Caco-2 (cell line): ENCODE data around the gene MARCHF10. TPM values are rescaled to one million over a fixed set of nuclear protein-coding genes. Genes with fewer than 3 reads are reported as not detected.

ENCODE experiments used
- BruUV-seq: library from RNA; stranded (reverse); fragments of 400-500 nt; replicated peaks from 2 replicates; lab custom pipeline; 2021; lab: Mats Ljungman, UMichigan
- CTCF ChIA-PET: fragments of 300-600 bp; sonication (Branson Sonifier 250); formaldehyde crosslinking; loops from one replicate; lab custom pipeline; 2022; ENCODE audit warnings: antibody characterized with exemption; lab: Charles Lee
- POLR2A ChIA-PET: fragments of 300-600 bp; sonication (Branson Sonifier 250); formaldehyde crosslinking; loops from one replicate; lab custom pipeline; 2022; ENCODE audit warnings: antibody characterized with exemption; lab: Charles Lee
- DNase-seq, 2 experiments: peaks; one replicate each; pipeline versions ENCODE4 v3.0.0 to v3.0.0-alpha.2; 2020 to 2022
- H3K27me3 ChIP-seq: replicated peaks from 2 replicates; pipeline ENCODE4 v1.6.0; 2011; ENCODE audit warnings: low read length; ENCODE audit not compliant: control insufficient read depth, insufficient read depth
- H3K36me3 ChIP-seq: 2 replicates; pipeline ENCODE4 v1.5.1; 2011; ENCODE audit warnings: low read length; ENCODE audit not compliant: control insufficient read depth, insufficient read depth
- H3K4me1 ChIP-seq: fragments of 250-450 bp; sonication (Bioruptor Pico); 2 replicates; pipeline ENCODE4 v1.5.1; 2020; ENCODE audit warnings: mild to moderate bottlenecking
- H3K4me3 ChIP-seq: 2 replicates; pipeline ENCODE4 v1.5.1; 2011; ENCODE audit warnings: low read depth, mild to moderate bottlenecking, control low read depth, low read length
- H3K9me3 ChIP-seq: fragments of 250-450 bp; sonication (Bioruptor Pico); 2 replicates; pipeline ENCODE4 v1.5.1; 2020; ENCODE audit warnings: mild to moderate bottlenecking, moderate library complexity
- H3K27ac Mint-ChIP-seq: one replicate; pipeline ENCODE4 v1.8.0; 2022; ENCODE audit warnings: mixed read lengths; ENCODE audit not compliant: unreplicated experiment
- H3K27me3 Mint-ChIP-seq: one replicate; pipeline ENCODE4 v1.8.0; 2022; ENCODE audit warnings: mixed read lengths; ENCODE audit not compliant: insufficient read depth, unreplicated experiment
- H3K36me3 Mint-ChIP-seq: one replicate; pipeline ENCODE4 v1.8.0; 2022; ENCODE audit warnings: mild to moderate bottlenecking, mixed read lengths; ENCODE audit not compliant: insufficient read depth, unreplicated experiment
- H3K4me1 Mint-ChIP-seq: one replicate; pipeline ENCODE4 v1.8.0; 2022; ENCODE audit warnings: low read depth, mixed read lengths; ENCODE audit not compliant: unreplicated experiment
- H3K4me3 Mint-ChIP-seq: one replicate; pipeline ENCODE4 v1.8.0; 2022; ENCODE audit warnings: mild to moderate bottlenecking, moderate library complexity, mixed read lengths; ENCODE audit not compliant: unreplicated experiment
- H3K9me3 Mint-ChIP-seq: one replicate; pipeline ENCODE4 v1.8.0; 2022; ENCODE audit warnings: mixed read lengths; ENCODE audit not compliant: unreplicated experiment
- intact Hi-C: fragments of 100-400 bp; cut with micrococcal nuclease; formaldehyde crosslinking; loops from one replicate; pipeline ENCODE4 v1.10.0; 2022; ENCODE audit not compliant: unreplicated experiment
- total RNA-seq: library from RNA; stranded (reverse); gene quantifications from 2 replicates; pipeline ENCODE4 v1.2.3, GENCODE V29; 2022
- TF ChIP-seq, protein P1 (sequence below), 2 experiments: fragments of 200-600 bp in 1 of 2; IDR thresholded peaks; 1 replicate in 1 of 2; 2 replicates in 1 of 2; pipeline versions ENCODE4 v1.5.1 to v1.8.0; 2011 to 2022; ENCODE audit warnings: antibody characterized with exemption in 1 of 2, control low read depth in 1 of 2, inconsistent platforms in 1 of 2, low read depth in 1 of 2, low read length in 1 of 2, mild to moderate bottlenecking in 1 of 2, moderate library complexity in 1 of 2; ENCODE audit not compliant: insufficient read depth in 1 of 2, severe bottlenecking in 1 of 2, unreplicated experiment in 1 of 2

The MARCHF10 gene
- total RNA-seq, 1 experiment from 2014 or later: not detected

DNA sequence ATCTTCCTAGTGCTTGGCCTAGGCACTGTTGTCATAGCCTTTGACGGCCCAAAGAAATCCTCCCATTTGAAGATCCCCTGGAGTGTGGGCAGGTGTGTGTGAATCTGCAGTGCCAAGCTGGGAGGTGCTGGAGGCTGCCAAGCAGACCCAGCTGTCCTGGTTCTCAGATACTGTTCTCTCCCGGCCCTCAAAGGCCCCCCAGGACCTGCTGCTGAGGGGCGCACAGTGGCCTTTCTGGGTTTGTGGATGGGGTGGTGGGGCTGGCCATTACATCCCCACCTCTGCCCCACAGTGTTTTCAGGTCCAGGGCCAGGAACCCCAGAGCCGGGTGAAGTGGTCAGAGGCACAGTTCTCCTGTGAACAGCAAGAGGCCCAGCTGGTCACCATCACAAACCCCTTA, 120.1 kb downstream of the MARCHF10 start:
- no TSS peak for BruUV-seq
- no peak for DNase-seq
- CTCF ChIA-PET: no interaction called here
- H3K4me1 ChIP-seq: no peaks in the 10 kb centered on the region
- no peak overlapping the region for H3K4me3 ChIP-seq
- Mint-ChIP-seq H3K36me3 (no peaks in the 10 kb centered on the region), H3K9me3 (no peaks in the 10 kb centered on the region), H3K4me1 (no peaks in the 10 kb centered on the region), H3K27me3 (no peaks in the 10 kb centered on the region), H3K27ac (no peak overlapping the region), H3K4me3 (no peak overlapping the region)
- H3K36me3 ChIP-seq: no peaks in the 10 kb centered on the region
- 0 out of 2 replicates have a peak, but pooled peaks cover 3% of the 10 kb centered on the region for H3K9me3 ChIP-seq
- TF ChIP-seq, protein P1, sequence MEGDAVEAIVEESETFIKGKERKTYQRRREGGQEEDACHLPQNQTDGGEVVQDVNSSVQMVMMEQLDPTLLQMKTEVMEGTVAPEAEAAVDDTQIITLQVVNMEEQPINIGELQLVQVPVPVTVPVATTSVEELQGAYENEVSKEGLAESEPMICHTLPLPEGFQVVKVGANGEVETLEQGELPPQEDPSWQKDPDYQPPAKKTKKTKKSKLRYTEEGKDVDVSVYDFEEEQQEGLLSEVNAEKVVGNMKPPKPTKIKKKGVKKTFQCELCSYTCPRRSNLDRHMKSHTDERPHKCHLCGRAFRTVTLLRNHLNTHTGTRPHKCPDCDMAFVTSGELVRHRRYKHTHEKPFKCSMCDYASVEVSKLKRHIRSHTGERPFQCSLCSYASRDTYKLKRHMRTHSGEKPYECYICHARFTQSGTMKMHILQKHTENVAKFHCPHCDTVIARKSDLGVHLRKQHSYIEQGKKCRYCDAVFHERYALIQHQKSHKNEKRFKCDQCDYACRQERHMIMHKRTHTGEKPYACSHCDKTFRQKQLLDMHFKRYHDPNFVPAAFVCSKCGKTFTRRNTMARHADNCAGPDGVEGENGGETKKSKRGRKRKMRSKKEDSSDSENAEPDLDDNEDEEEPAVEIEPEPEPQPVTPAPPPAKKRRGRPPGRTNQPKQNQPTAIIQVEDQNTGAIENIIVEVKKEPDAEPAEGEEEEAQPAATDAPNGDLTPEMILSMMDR (IDR thresholded peaks at IDR 0.05; ENCODE audit: insufficient read depth in 1 of 2, low read depth in 1 of 2, low read length in 1 of 2, severe bottlenecking in 1 of 2, unreplicated experiment in 1 of 2): no peak
- H3K27me3 ChIP-seq: no peaks in the 10 kb centered on the region
- POLR2A ChIA-PET: no interaction called here
- intact Hi-C loops: no loop called here

GRCh38 chr17:62684179-62684578, 123.9 kb downstream of the MARCHF10 start:
- Mint-ChIP-seq H3K4me3 (no peak overlapping the region), H3K36me3 (no peaks in the 10 kb centered on the region), H3K9me3 (no peaks in the 10 kb centered on the region), H3K27me3 (no peaks in the 10 kb centered on the region), H3K27ac (no peak overlapping the region), H3K4me1 (no peaks in the 10 kb centered on the region)
- no peaks in the 10 kb centered on the region for H3K27me3 ChIP-seq
- CTCF ChIA-PET: no interaction called here
- H3K4me3 ChIP-seq: no peak overlapping the region
- 0 out of 2 replicates have a peak, but pooled peaks cover 3% of the 10 kb centered on the region for H3K9me3 ChIP-seq
- TF ChIP-seq, protein P1 (IDR thresholded peaks at IDR 0.05; ENCODE audit: insufficient read depth in 1 of 2, low read depth in 1 of 2, low read length in 1 of 2, severe bottlenecking in 1 of 2, unreplicated experiment in 1 of 2): no peak
- POLR2A ChIA-PET: no interaction called here
- H3K4me1 ChIP-seq: no peaks in the 10 kb centered on the region
- intact Hi-C loops: no loop called here
- no peaks in the 10 kb centered on the region for H3K36me3 ChIP-seq
- no TSS peak for BruUV-seq
- no peak for DNase-seq

- Histone ChIP-seq H3K36me3 (no peaks in the 10 kb centered on the region), H3K4me3 (no peak overlapping the region), H3K27me3 (no peaks in the 10 kb centered on the region), H3K9me3 (0 out of 2 replicates have a peak, but pooled peaks cover 3% of the 10 kb centered on the region), H3K4me1 (no peaks in the 10 kb centered on the region)
- no peaks in the 10 kb centered on the region for H3K27me3 Mint-ChIP-seq
- no TSS peak for BruUV-seq
- H3K36me3 Mint-ChIP-seq: no peaks in the 10 kb centered on the region
- H3K27ac Mint-ChIP-seq: no peak overlapping the region
- no peaks in the 10 kb centered on the region for H3K9me3 Mint-ChIP-seq
- ChIA-PET POLR2A (no interaction called here), CTCF (no interaction called here)
- TF ChIP-seq, protein P1 (IDR thresholded peaks at IDR 0.05; ENCODE audit: insufficient read depth in 1 of 2, low read depth in 1 of 2, low read length in 1 of 2, severe bottlenecking in 1 of 2, unreplicated experiment in 1 of 2): no peak
- H3K4me3 Mint-ChIP-seq: no peak overlapping the region
- DNase-seq: no peak
- intact Hi-C loops: no loop called here
- H3K4me1 Mint-ChIP-seq: no peaks in the 10 kb centered on the region
Measured at GRCh38 chr17:62681939-62682381, 126.2 kb downstream of the MARCHF10 start.
